ENCODE results near the gene TOX2. TPM values are rescaled to one million over a fixed set of nuclear protein-coding genes. Genes with fewer than 3 reads are reported as not detected.

TOX2 gene
- total RNA-seq, 1 donor from 2014 or later: 0.16 TPM

DNA sequence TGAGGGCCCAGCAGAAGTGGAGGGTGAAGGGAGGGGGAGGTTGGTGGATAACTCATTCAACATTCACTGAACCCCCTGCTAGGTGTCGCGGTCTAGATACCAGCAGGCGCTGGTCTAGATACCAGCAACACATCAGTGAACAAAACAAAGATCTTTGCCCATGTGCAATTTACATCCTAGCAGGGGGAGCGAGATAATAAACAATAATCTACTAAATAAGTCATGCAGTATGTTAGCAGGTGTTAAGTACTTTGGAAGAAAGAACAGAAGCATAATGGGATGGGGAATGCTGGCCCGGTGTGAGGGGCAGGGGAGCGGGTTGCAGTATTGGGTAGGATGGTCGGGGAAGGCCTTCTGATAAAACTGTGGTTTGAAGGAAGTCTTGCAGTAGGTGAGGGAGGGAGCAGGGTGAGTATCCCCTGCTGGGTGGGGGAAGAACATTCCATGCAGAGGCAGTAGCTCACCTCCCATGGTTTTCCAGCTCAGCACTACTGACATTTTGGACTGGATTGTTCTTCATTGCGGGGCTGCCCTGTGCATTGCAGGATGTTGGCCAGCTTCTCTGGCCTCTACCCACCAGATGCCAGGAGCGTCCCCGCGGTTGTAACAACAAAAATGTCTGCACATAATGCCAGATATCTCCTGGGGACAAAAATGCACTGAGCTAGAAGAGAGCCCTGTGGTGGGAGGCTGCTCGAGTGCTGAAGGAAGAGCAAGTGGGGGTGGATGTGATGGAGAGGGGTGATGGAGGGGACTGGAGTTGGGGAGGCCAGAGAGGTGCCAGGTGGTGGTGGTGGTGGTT, 117.3 kb downstream of the TOX2 start:
- no peak overlapping the region for H3K27ac Mint-ChIP-seq (ENCODE audit: unreplicated experiment)
- no peaks in the 10 kb centered on the region for H3K4me1 ChIP-seq (ENCODE audit: insufficient read depth, low read length)
- H3K9me3 ChIP-seq (ENCODE audit: insufficient read depth, low read depth, low read length): no peaks in the 10 kb centered on the region
- no peak overlapping the region for H3K4me3 ChIP-seq (ENCODE audit: insufficient read depth, low read depth, low read length)
- H3K27me3 Mint-ChIP-seq (ENCODE audit: low read depth, unreplicated experiment): peaks cover 77% of the 10 kb centered on the region
- no peaks in the 10 kb centered on the region for H3K79me2 ChIP-seq (ENCODE audit: insufficient read depth, low read length)
- no peak overlapping the region for H3K4me2 ChIP-seq (ENCODE audit: low read length)
- no peak overlapping the region for H2AFZ ChIP-seq (ENCODE audit: low read depth, low read length)
- peaks cover 19% of the 10 kb centered on the region for H4K20me1 ChIP-seq (ENCODE audit: insufficient read depth, low read length)
- H3K9ac ChIP-seq (ENCODE audit: low read length): no peak overlapping the region
- DNase-seq (ENCODE audit: low read depth) (no peak), FAIRE-seq (no peak)
- peaks cover 5% of the 10 kb centered on the region for H3K36me3 Mint-ChIP-seq (ENCODE audit: low read depth, unreplicated experiment)
- H3K27ac ChIP-seq (ENCODE audit: low read depth, low read length): no peak overlapping the region
- no peak overlapping the region for H3K4me3 Mint-ChIP-seq (ENCODE audit: unreplicated experiment)
- no peaks in the 10 kb centered on the region for H3K4me1 Mint-ChIP-seq (ENCODE audit: low read depth, unreplicated experiment)
- TF ChIP-seq, protein P1, sequence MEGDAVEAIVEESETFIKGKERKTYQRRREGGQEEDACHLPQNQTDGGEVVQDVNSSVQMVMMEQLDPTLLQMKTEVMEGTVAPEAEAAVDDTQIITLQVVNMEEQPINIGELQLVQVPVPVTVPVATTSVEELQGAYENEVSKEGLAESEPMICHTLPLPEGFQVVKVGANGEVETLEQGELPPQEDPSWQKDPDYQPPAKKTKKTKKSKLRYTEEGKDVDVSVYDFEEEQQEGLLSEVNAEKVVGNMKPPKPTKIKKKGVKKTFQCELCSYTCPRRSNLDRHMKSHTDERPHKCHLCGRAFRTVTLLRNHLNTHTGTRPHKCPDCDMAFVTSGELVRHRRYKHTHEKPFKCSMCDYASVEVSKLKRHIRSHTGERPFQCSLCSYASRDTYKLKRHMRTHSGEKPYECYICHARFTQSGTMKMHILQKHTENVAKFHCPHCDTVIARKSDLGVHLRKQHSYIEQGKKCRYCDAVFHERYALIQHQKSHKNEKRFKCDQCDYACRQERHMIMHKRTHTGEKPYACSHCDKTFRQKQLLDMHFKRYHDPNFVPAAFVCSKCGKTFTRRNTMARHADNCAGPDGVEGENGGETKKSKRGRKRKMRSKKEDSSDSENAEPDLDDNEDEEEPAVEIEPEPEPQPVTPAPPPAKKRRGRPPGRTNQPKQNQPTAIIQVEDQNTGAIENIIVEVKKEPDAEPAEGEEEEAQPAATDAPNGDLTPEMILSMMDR (IDR thresholded peaks at IDR 0.05; ENCODE audit: insufficient read depth, low read depth, low read length): no peak
- TF ChIP-seq EZH2 (IDR thresholded peaks at IDR 0.05; ENCODE audit: insufficient read depth, low read length): no peak
- no peaks in the 10 kb centered on the region for H3K36me3 ChIP-seq (ENCODE audit: insufficient read depth, low read length)
- peaks cover 18% of the 10 kb centered on the region for H3K9me3 Mint-ChIP-seq (ENCODE audit: unreplicated experiment)
- H3K27me3 ChIP-seq (ENCODE audit: insufficient read depth, low read length): no peaks in the 10 kb centered on the region

DNA sequence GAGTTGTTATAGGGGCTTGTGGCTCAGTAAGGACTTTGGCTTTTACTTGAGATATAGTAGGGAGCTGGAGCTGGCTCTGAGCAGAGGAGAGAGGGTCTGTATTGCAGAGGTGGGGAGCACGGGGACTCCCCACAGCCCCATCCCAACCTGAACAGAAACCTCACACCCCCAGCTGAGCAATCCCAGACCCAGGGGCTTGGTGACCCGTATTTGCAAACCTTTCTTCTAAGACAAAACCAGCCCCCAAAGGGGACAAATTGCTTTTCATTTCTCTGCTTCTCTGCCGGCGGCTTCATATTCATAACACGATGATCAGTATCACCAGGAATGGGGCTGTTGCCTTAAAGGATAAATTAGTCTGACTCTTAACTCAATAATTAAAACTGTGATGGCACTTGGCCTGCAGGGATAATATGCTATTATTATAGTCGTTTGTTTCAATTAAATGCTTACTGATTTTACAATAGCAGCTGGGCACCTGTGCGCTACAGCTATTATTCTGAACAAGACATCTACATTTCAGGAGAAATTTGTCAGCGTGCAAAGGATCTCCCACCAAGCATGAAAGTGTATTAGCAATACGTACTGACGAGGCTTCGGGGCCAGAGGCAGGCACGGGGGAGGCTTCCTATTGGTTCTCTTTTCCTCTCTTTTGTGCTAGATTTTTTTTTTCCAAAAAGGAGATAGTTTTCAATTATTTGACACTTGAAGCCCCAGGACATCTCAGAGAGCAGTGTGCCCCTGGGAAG, 118.1 kb downstream of the TOX2 start:
- Histone ChIP-seq H3K79me2 (ENCODE audit: insufficient read depth, low read length) (no peaks in the 10 kb centered on the region), H3K27ac (ENCODE audit: low read depth, low read length) (no peak overlapping the region), H3K4me3 (ENCODE audit: insufficient read depth, low read depth, low read length) (no peak overlapping the region), H3K9ac (ENCODE audit: low read length) (no peak overlapping the region), H3K9me3 (ENCODE audit: insufficient read depth, low read depth, low read length) (no peaks in the 10 kb centered on the region), H2AFZ (ENCODE audit: low read depth, low read length) (no peak overlapping the region), H3K4me2 (ENCODE audit: low read length) (no peak overlapping the region), H3K4me1 (ENCODE audit: insufficient read depth, low read length) (no peaks in the 10 kb centered on the region), H3K27me3 (ENCODE audit: insufficient read depth, low read length) (peaks cover 2% of the 10 kb centered on the region), H3K36me3 (ENCODE audit: insufficient read depth, low read length) (no peaks in the 10 kb centered on the region), H4K20me1 (ENCODE audit: insufficient read depth, low read length) (peaks cover 19% of the 10 kb centered on the region)
- TF ChIP-seq, protein P1 (IDR thresholded peaks at IDR 0.05; ENCODE audit: insufficient read depth, low read depth, low read length): no peak
- no peak for TF ChIP-seq EZH2 (IDR thresholded peaks at IDR 0.05; ENCODE audit: insufficient read depth, low read length)
- FAIRE-seq (no peak), DNase-seq (ENCODE audit: low read depth) (no peak)
- H3K4me3 Mint-ChIP-seq (ENCODE audit: unreplicated experiment): no peak overlapping the region
- peaks cover 5% of the 10 kb centered on the region for H3K36me3 Mint-ChIP-seq (ENCODE audit: low read depth, unreplicated experiment)
- peaks cover 18% of the 10 kb centered on the region for H3K9me3 Mint-ChIP-seq (ENCODE audit: unreplicated experiment)
- H3K27me3 Mint-ChIP-seq (ENCODE audit: low read depth, unreplicated experiment): peaks cover 77% of the 10 kb centered on the region
- no peak overlapping the region for H3K27ac Mint-ChIP-seq (ENCODE audit: unreplicated experiment)
- H3K4me1 Mint-ChIP-seq (ENCODE audit: low read depth, unreplicated experiment): no peaks in the 10 kb centered on the region
